WTC11 (cell line): ENCODE measurements around the gene KIF4B. TPM values are rescaled to one million over a fixed set of nuclear protein-coding genes. Genes with fewer than 3 reads are reported as not detected.

Experiments used
- ATAC-seq: fragments of 200-7000 bp; cut with Tn5 transposase; 2 replicates; pipeline ENCODE4 v1.10.0; 2021; ENCODE audit warnings: mild to moderate bottlenecking, moderate library complexity
- CTCF ChIA-PET: fragments of 300-600 bp; sonication (Branson Sonifier 250); formaldehyde crosslinking; loops from one replicate; lab custom pipeline; 2021; ENCODE audit warnings: antibody characterized with exemption; lab: Charles Lee
- POLR2A ChIA-PET: fragments of 350-600 bp; sonication (Branson Sonifier 250); formaldehyde crosslinking; loops from one replicate; lab custom pipeline; 2021; ENCODE audit warnings: antibody characterized with exemption; lab: Charles Lee
- DNase-seq: peaks from one replicate; pipeline ENCODE4 v3.0.0; 2021; ENCODE audit warnings: low spot score
- H3K27ac Mint-ChIP-seq: 2 replicates; pipeline ENCODE4 v1.8.0; 2021; ENCODE audit warnings: mixed read lengths
- H3K27me3 Mint-ChIP-seq: 2 replicates; pipeline ENCODE4 v1.8.0; 2021; ENCODE audit warnings: low read depth, mild to moderate bottlenecking, moderate library complexity, mixed read lengths
- H3K36me3 Mint-ChIP-seq: 2 replicates; pipeline ENCODE4 v1.8.0; 2021; ENCODE audit warnings: mixed read lengths
- H3K4me1 Mint-ChIP-seq: 2 replicates; pipeline ENCODE4 v1.8.0; 2022; ENCODE audit warnings: mixed read lengths
- H3K4me3 Mint-ChIP-seq: 2 replicates; pipeline ENCODE4 v1.8.0; 2021; ENCODE audit warnings: mild to moderate bottlenecking, moderate library complexity, mixed read lengths
- H3K9me3 Mint-ChIP-seq: 2 replicates; pipeline ENCODE4 v1.8.0; 2021; ENCODE audit warnings: mixed read lengths
- CBFB ChIP-seq: sonication (generic); formaldehyde crosslinking; IDR thresholded peaks from 2 replicates; pipeline ENCODE4 v1.8.1; 2022; ENCODE audit warnings: mild to moderate bottlenecking, low read depth, missing genetic modification reagents
- FOXK1 ChIP-seq: sonication (generic); formaldehyde crosslinking; IDR thresholded peaks from 2 replicates; pipeline ENCODE4 v1.8.0; 2022; ENCODE audit warnings: mild to moderate bottlenecking, moderate library complexity, missing genetic modification reagents
- FOXP4 ChIP-seq: sonication (generic); formaldehyde crosslinking; IDR thresholded peaks from 2 replicates; pipeline ENCODE4 v1.8.0; 2022; ENCODE audit warnings: mild to moderate bottlenecking, missing genetic modification reagents
- HMGA2 ChIP-seq: fragments of 250-450 bp; sonication (Bioruptor Pico); IDR thresholded peaks from 2 replicates; pipeline ENCODE4 v1.4.0; 2021; ENCODE audit warnings: mild to moderate bottlenecking, moderate library complexity
- MLX ChIP-seq: sonication (generic); formaldehyde crosslinking; IDR thresholded peaks from 2 replicates; pipeline ENCODE4 v1.8.1; 2023; ENCODE audit warnings: mild to moderate bottlenecking, missing genetic modification reagents, moderate library complexity
- NFATC4 ChIP-seq: fragments of 250-450 bp; sonication (Bioruptor Pico); IDR thresholded peaks from 2 replicates; pipeline ENCODE4 v1.9.0; 2021; ENCODE audit warnings: mild to moderate bottlenecking
- PRDM15 ChIP-seq: sonication (generic); formaldehyde crosslinking; IDR thresholded peaks from 2 replicates; pipeline ENCODE4 v1.8.0; 2022; ENCODE audit warnings: missing genetic modification reagents
- RORB ChIP-seq: fragments of 250-450 bp; sonication (Bioruptor Pico); IDR thresholded peaks from 2 replicates; pipeline ENCODE4 v1.9.0; 2021; ENCODE audit warnings: mild to moderate bottlenecking
- SMAD4 ChIP-seq: sonication (generic); formaldehyde crosslinking; IDR thresholded peaks from 2 replicates; pipeline ENCODE4 v1.8.0; 2022; ENCODE audit warnings: mild to moderate bottlenecking, missing genetic modification reagents
- ZNF232 ChIP-seq: sonication (generic); formaldehyde crosslinking; IDR thresholded peaks from 2 replicates; pipeline ENCODE4 v1.8.0; 2022; ENCODE audit warnings: mild to moderate bottlenecking, missing genetic modification reagents
- ZNF263 ChIP-seq: sonication (generic); formaldehyde crosslinking; IDR thresholded peaks from 2 replicates; pipeline ENCODE4 v1.8.1; 2022; ENCODE audit warnings: low read depth, mild to moderate bottlenecking, moderate library complexity, missing genetic modification reagents
- ZNF425 ChIP-seq: fragments of 250-450 bp; sonication (Bioruptor Pico); conservative IDR thresholded peaks from 2 replicates; pipeline ENCODE4 v1.9.0; 2021; ENCODE audit warnings: mild to moderate bottlenecking
- ZNF671 ChIP-seq: fragments of 250-450 bp; sonication (Bioruptor Pico); IDR thresholded peaks from 2 replicates; pipeline ENCODE4 v1.8.0; 2021; ENCODE audit warnings: mild to moderate bottlenecking
- total RNA-seq: library from RNA; stranded (reverse); gene quantifications from 3 replicates; pipeline ENCODE4 v1.2.3, GENCODE V29; 2021

KIF4B gene
- total RNA-seq, 1 experiment from 2014 or later = 0.09 TPM

- TF ChIP-seq ZNF232 (CRISPR knock-in tag) (no peak), CBFB (CRISPR knock-in tag) (no peak), FOXK1 (CRISPR knock-in tag) (no peak), FOXP4 (CRISPR knock-in tag) (no peak)
Measured at GRCh38 chr5:155010881-155011280, 2.7 kb upstream of the KIF4B start (continued).

GRCh38 chr5:155015239-155015638, 1.7 kb downstream of the KIF4B start:
- TF ChIP-seq MLX (CRISPR knock-in tag) = no peak
- TF ChIP-seq SMAD4 (CRISPR knock-in tag) = no peak
- no peak for TF ChIP-seq ZNF263 (CRISPR knock-in tag)
- TF ChIP-seq FOXP4 (CRISPR knock-in tag) = no peak
- TF ChIP-seq NFATC4 (CRISPR knock-in tag) = no peak
- TF ChIP-seq PRDM15 (CRISPR knock-in tag) = no peak
- Mint-ChIP-seq H3K9me3 (peaks cover 30% of the 10 kb centered on the region), H3K4me3 (no peak overlapping the region), H3K4me1 (no peaks in the 10 kb centered on the region), H3K36me3 (no peaks in the 10 kb centered on the region), H3K27me3 (peaks cover 16% of the 10 kb centered on the region), H3K27ac (no peak overlapping the region)
- no peak for ATAC-seq
- DNase-seq = no peak
- POLR2A ChIA-PET = no interaction called here
- CTCF ChIA-PET = interaction anchor here (1.6 kb wide), 1 partner anchor 11 kb away, joined by 6 read pairs; no protein-coding TSS in a partner anchor

- ATAC-seq (no peak), DNase-seq (no peak)
- no peaks in the 10 kb centered on the region for H3K4me1 Mint-ChIP-seq
- no peak overlapping the region for H3K27ac Mint-ChIP-seq
- CTCF ChIA-PET = interaction anchor here (4.1 kb wide), 1 partner anchor 13 kb away, joined by 22 read pairs; no protein-coding TSS in a partner anchor
- H3K4me3 Mint-ChIP-seq = no peak overlapping the region
- H3K9me3 Mint-ChIP-seq = peaks cover 30% of the 10 kb centered on the region
- no peaks in the 10 kb centered on the region for H3K36me3 Mint-ChIP-seq
- POLR2A ChIA-PET = no interaction called here
- TF ChIP-seq NFATC4 (CRISPR knock-in tag) = no peak
- no peak for TF ChIP-seq RORB (CRISPR knock-in tag)
- no peak for TF ChIP-seq HMGA2 (CRISPR knock-in tag)
- TF ChIP-seq ZNF425 (CRISPR knock-in tag) = no peak
- no peak for TF ChIP-seq ZNF671 (CRISPR knock-in tag)
- peaks cover 16% of the 10 kb centered on the region for H3K27me3 Mint-ChIP-seq
Measured at GRCh38 chr5:155017610-155018009, 4.1 kb downstream of the KIF4B start.
